K562 (cell line): Measurements from ENCODE around the gene ZNF584. TPM values are rescaled to one million over a fixed set of nuclear protein-coding genes. Genes with fewer than 3 reads are reported as not detected.

Experiments
- EP300 ChIP-seq: IDR thresholded peaks from 2 replicates; pipeline ENCODE4 v1.6.1; 2012; ENCODE audit warnings: low read length, improper control_type of control experiment
- ESRRA ChIP-seq: fragments of 450-650 bp; IDR thresholded peaks from 2 replicates; pipeline ENCODE4 v1.6.1; 2014; ENCODE audit warnings: low read depth, mild to moderate bottlenecking, moderate library complexity, borderline replicate concordance
- ETV6 ChIP-seq, 3 experiments: fragments of 150-350 bp in 1 of 3; sonication (generic) in 1 of 3; formaldehyde crosslinking in 1 of 3; IDR thresholded peaks; 2 replicates each; pipeline versions ENCODE4 v1.6.1 to v1.8.0; 2014 to 2022; ENCODE audit warnings: borderline replicate concordance in 2 of 3, low read depth in 2 of 3, antibody characterized with exemption in 1 of 3, low read length in 1 of 3, mild to moderate bottlenecking in 1 of 3, missing genetic modification reagents in 1 of 3
- GTF2E2 ChIP-seq: fragments of 200-800 bp; sonication (Bioruptor generic); IDR thresholded peaks from 2 replicates; pipeline ENCODE4 v1.6.1; 2016; ENCODE audit warnings: missing genetic modification characterization, missing compliant biosample characterization
- HNRNPH1 ChIP-seq: fragments of 200-400 bp; formaldehyde crosslinking; optimal IDR thresholded peaks from 2 replicates; pipeline ENCODE3; 2017; ENCODE audit warnings: low read depth, mild to moderate bottlenecking, low read length, moderate library complexity
- IFI16 ChIP-seq: fragments of 250-450 bp; sonication (Bioruptor Pico); IDR thresholded peaks from 2 replicates; pipeline ENCODE4 v2.1.2; 2022; ENCODE audit warnings: mild to moderate bottlenecking, inconsistent platforms
- MAFG ChIP-seq: fragments of 450-650 bp; conservative IDR thresholded peaks from 2 replicates; pipeline ENCODE4 v1.6.1; 2016; ENCODE audit warnings: missing genetic modification characterization, missing compliant biosample characterization
- MEIS2 ChIP-seq: fragments of 450-650 bp; IDR thresholded peaks from 2 replicates; pipeline ENCODE4 v1.6.1; 2014; ENCODE audit warnings: mild to moderate bottlenecking; ENCODE audit not compliant: partially characterized antibody
- NFIC ChIP-seq: fragments of 450-650 bp; IDR thresholded peaks from 2 replicates; pipeline ENCODE4 v1.6.1; 2017; ENCODE audit warnings: mild to moderate bottlenecking, inconsistent platforms
- NFXL1 ChIP-seq: fragments of 450-650 bp; formaldehyde crosslinking; IDR thresholded peaks from 2 replicates; pipeline ENCODE4 v1.4.0; 2021; ENCODE audit warnings: mild to moderate bottlenecking
- NR2F6 ChIP-seq: fragments of 450-650 bp; formaldehyde crosslinking; IDR thresholded peaks from 2 replicates; pipeline ENCODE4 v1.4.0; 2020; ENCODE audit warnings: mild to moderate bottlenecking
- NUFIP1 ChIP-seq: fragments of 450-650 bp; IDR thresholded peaks from 2 replicates; pipeline ENCODE4 v1.6.1; 2018; ENCODE audit not compliant: partially characterized antibody
- POLR2H ChIP-seq: IDR thresholded peaks from 2 replicates; pipeline ENCODE4 v1.6.1; 2016; ENCODE audit warnings: missing genetic modification characterization, low read depth, mild to moderate bottlenecking, control low read depth, missing compliant biosample characterization, moderate library complexity
- PRMT5 ChIP-seq: sonication (generic); formaldehyde crosslinking; IDR thresholded peaks from 2 replicates; pipeline ENCODE4 v1.5.0; 2020; ENCODE audit warnings: missing genetic modification reagents
- SIN3B ChIP-seq: fragments of 450-650 bp; IDR thresholded peaks from 2 replicates; pipeline ENCODE4 v1.6.1; 2017; ENCODE audit warnings: low read depth, mild to moderate bottlenecking, moderate library complexity
- SNIP1 ChIP-seq: fragments of 450-650 bp; IDR thresholded peaks from 2 replicates; pipeline ENCODE4 v1.7.1; 2017; ENCODE audit warnings: low read depth, mild to moderate bottlenecking
- SP2 ChIP-seq: IDR thresholded peaks from 2 replicates; pipeline ENCODE4 v1.6.1; 2011; ENCODE audit warnings: mild to moderate bottlenecking, low read depth, low read length, moderate library complexity; ENCODE audit not compliant: poor library complexity, severe bottlenecking; ENCODE audit errors: extremely low read depth
- ZNF274 ChIP-seq: IDR thresholded peaks from 2 replicates; pipeline ENCODE4 v1.6.1; 2011; ENCODE audit warnings: low read depth, mild to moderate bottlenecking, low read length, moderate library complexity, borderline replicate concordance
- ZNF717 ChIP-seq: fragments of 250-450 bp; sonication (Bioruptor Pico); IDR thresholded peaks from 2 replicates; pipeline ENCODE4 v1.5.0; 2021
- ZNF75A ChIP-seq: fragments of 450-650 bp; formaldehyde crosslinking; IDR thresholded peaks from 2 replicates; pipeline ENCODE4 v1.4.0; 2020; ENCODE audit warnings: mild to moderate bottlenecking
- polyA plus RNA-seq, 8 experiments: library from polyadenylated mRNA; depleted of rRNA in 4 of 8; stranded (reverse) in 5 of 8; unstranded in 3 of 8; fragments of >200 nt; fragmentation: Nextera tagmentation in 2 of 8; fragmentation: Illumina TruSeq in 1 of 8; extraction: Ambion mirVana in 2 of 8; extraction: Trizol in 1 of 8; gene quantifications; 2 replicates each; pipeline versions ENCODE4 v1.2.1 to v1.2.3, GENCODE V29; 2011 to 2014; ENCODE audit warnings: inconsistent platforms in 1 of 8, missing spikeins in 1 of 8
- total RNA-seq, 7 experiments: library from RNA; depleted of rRNA in 6 of 7; stranded (reverse); fragments of >200 nt in 6 of 7; fragmentation: Illumina TruSeq in 2 of 7; extraction: Trizol in 2 of 7; gene quantifications; 2 replicates each; pipeline versions ENCODE4 v1.2.1 to v1.2.3, GENCODE V29; 2011 to 2021; ENCODE audit warnings: low replicate concordance in 1 of 7
- TF ChIP-seq, protein P1 (sequence below): fragments of 250-450 bp; sonication (Bioruptor Pico); IDR thresholded peaks from 2 replicates; pipeline ENCODE4 v1.5.0; 2021
- TF ChIP-seq, protein P2 (sequence below): sonication (generic); formaldehyde crosslinking; IDR thresholded peaks from 2 replicates; pipeline ENCODE4 v1.8.0; 2022; ENCODE audit warnings: mild to moderate bottlenecking, low read depth, missing genetic modification reagents
- TF ChIP-seq, protein P3 (sequence below): fragments of 250-450 bp; sonication (Bioruptor Pico); IDR thresholded peaks from 2 replicates; pipeline ENCODE4 v1.8.0; 2022; ENCODE audit warnings: inconsistent platforms, mild to moderate bottlenecking, moderate library complexity, borderline replicate concordance
- TF ChIP-seq, protein P4 (sequence below), 3 experiments: IDR thresholded peaks in 2 of 3; conservative IDR thresholded peaks in 1 of 3; 2 replicates each; pipeline ENCODE4 v1.5.1; 2011 to 2012; ENCODE audit warnings: low read length in 3 of 3, mild to moderate bottlenecking in 3 of 3, control low read depth in 2 of 3, improper control_type of control experiment in 1 of 3, inconsistent platforms in 1 of 3, low read depth in 1 of 3, mixed read lengths in 1 of 3, moderate library complexity in 1 of 3; ENCODE audit not compliant: insufficient read depth in 2 of 3

The ZNF584 gene
- total and polyA plus RNA-seq, 9 of the 15 experiments (the other 6 are each of a cell fraction or from before 2014, with no cell fraction given), result 5.8 to 43.4 (median 24.6) TPM

DNA sequence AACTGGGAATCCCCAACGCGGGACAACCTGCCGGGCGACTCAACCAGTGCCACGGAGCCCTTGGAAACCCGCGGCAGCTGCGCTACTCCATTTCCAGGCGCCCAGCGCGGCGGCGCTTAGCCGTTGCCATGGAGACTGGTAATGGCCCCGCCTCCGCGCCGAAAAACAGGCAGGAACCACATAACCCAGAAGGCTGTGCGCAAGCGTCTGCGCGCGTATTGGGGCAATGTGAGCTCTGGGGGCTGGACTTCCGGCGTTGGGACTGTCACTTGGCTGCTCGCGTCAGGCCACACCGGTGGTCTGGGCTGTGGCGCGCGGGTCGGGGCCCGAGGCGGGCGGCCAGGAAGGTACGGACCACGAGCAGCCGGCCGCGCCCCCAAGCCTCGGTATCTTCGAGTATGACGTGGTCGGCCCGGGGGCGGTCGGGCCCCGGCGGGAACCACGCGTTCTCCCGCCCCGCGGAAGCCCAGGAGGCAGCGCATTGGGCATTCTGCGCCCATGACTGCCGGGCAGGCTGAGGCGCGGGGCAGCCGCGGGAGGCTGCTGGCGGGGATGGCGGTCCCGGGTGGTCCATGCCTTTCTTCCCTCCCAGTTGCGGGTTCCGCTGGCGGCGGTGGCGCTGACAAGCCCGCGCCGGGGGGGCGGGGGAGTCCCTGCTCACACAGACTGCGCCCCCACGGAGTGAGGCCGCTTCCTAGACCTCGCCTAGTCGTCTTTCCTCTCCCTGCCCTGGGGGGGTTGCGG, 43.1 kb downstream of the ZNF584 start, which contains the start of gene ZNF324B (continued):
- TF ChIP-seq ZNF75A (no peak), EP300 (no peak), ZNF717 (no peak), NUFIP1 (no peak), NFIC (no peak), IFI16 (CRISPR knock-in tag) (no peak), HNRNPH1 (no peak), MEIS2 (peak; percentile 64), SP2 (peak; percentile 71), NFXL1 (CRISPR knock-in tag) (no peak), ETV6 (IDR thresholded peaks at IDR 0.05; ENCODE audit: borderline replicate concordance in 1 of 2, low read depth in 2 of 2, low read length in 1 of 2) (no peak), ETV6 (CRISPR knock-in tag; IDR thresholded peaks at IDR 0.05; ENCODE audit: borderline replicate concordance) (no peak), MAFG (tag) (no peak), NR2F6 (CRISPR knock-in tag) (no peak), ZNF274 (no peak), POLR2H (tag) (no peak), SIN3B (0 out of 2 replicates have a peak, but pooled peaks have one; percentile 8), ESRRA (0 out of 2 replicates have a peak, but pooled peaks have one; percentile 7), SNIP1 (no peak), PRMT5 (CRISPR knock-in tag) (no peak), GTF2E2 (tag) (no peak)
- TF ChIP-seq, protein P1, sequence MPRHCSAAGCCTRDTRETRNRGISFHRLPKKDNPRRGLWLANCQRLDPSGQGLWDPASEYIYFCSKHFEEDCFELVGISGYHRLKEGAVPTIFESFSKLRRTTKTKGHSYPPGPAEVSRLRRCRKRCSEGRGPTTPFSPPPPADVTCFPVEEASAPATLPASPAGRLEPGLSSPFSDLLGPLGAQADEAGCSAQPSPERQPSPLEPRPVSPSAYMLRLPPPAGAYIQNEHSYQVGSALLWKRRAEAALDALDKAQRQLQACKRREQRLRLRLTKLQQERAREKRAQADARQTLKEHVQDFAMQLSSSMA, result 0 out of 2 replicates have a peak, but pooled peaks have one; percentile 33
- TF ChIP-seq, protein P2, sequence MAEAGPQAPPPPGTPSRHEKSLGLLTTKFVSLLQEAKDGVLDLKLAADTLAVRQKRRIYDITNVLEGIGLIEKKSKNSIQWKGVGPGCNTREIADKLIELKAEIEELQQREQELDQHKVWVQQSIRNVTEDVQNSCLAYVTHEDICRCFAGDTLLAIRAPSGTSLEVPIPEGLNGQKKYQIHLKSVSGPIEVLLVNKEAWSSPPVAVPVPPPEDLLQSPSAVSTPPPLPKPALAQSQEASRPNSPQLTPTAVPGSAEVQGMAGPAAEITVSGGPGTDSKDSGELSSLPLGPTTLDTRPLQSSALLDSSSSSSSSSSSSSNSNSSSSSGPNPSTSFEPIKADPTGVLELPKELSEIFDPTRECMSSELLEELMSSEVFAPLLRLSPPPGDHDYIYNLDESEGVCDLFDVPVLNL (CRISPR knock-in tag), result no peak
- TF ChIP-seq, protein P3, sequence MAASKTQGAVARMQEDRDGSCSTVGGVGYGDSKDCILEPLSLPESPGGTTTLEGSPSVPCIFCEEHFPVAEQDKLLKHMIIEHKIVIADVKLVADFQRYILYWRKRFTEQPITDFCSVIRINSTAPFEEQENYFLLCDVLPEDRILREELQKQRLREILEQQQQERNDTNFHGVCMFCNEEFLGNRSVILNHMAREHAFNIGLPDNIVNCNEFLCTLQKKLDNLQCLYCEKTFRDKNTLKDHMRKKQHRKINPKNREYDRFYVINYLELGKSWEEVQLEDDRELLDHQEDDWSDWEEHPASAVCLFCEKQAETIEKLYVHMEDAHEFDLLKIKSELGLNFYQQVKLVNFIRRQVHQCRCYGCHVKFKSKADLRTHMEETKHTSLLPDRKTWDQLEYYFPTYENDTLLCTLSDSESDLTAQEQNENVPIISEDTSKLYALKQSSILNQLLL (CRISPR knock-in tag), result no peak
- TF ChIP-seq, protein P4, sequence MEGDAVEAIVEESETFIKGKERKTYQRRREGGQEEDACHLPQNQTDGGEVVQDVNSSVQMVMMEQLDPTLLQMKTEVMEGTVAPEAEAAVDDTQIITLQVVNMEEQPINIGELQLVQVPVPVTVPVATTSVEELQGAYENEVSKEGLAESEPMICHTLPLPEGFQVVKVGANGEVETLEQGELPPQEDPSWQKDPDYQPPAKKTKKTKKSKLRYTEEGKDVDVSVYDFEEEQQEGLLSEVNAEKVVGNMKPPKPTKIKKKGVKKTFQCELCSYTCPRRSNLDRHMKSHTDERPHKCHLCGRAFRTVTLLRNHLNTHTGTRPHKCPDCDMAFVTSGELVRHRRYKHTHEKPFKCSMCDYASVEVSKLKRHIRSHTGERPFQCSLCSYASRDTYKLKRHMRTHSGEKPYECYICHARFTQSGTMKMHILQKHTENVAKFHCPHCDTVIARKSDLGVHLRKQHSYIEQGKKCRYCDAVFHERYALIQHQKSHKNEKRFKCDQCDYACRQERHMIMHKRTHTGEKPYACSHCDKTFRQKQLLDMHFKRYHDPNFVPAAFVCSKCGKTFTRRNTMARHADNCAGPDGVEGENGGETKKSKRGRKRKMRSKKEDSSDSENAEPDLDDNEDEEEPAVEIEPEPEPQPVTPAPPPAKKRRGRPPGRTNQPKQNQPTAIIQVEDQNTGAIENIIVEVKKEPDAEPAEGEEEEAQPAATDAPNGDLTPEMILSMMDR (IDR thresholded peaks at IDR 0.05 in 2 of 3, conservative IDR thresholded peaks at IDR 0.05 in 1 of 3; ENCODE audit: insufficient read depth in 2 of 3, low read depth in 1 of 3, low read length in 3 of 3), result no peak
